Nephron progenitor cell (in vitro differentiated cells): ENCODE data around the gene HOOK2.

Source experiments
- DNase-seq: peaks from one replicate; pipeline ENCODE4 v3.0.0; 2021
- H3K27ac Mint-ChIP-seq: 2 replicates; pipeline ENCODE4 v1.8.0; 2021; ENCODE audit warnings: mild to moderate bottlenecking, moderate library complexity, mixed read lengths
- H3K27me3 Mint-ChIP-seq: 2 replicates; pipeline ENCODE4 v1.8.0; 2021; ENCODE audit warnings: mild to moderate bottlenecking, low read depth, mixed read lengths; ENCODE audit not compliant: poor library complexity
- H3K36me3 Mint-ChIP-seq: 2 replicates; pipeline ENCODE4 v1.8.0; 2021; ENCODE audit warnings: low read depth, mixed read lengths
- H3K4me1 Mint-ChIP-seq: 2 replicates; pipeline ENCODE4 v1.8.0; 2021; ENCODE audit warnings: mixed read lengths
- H3K4me3 Mint-ChIP-seq: 2 replicates; pipeline ENCODE4 v1.8.0; 2021; ENCODE audit warnings: mild to moderate bottlenecking, moderate library complexity, mixed read lengths
- H3K9me3 Mint-ChIP-seq: 2 replicates; pipeline ENCODE4 v1.8.0; 2021; ENCODE audit warnings: mild to moderate bottlenecking, moderate library complexity, mixed read lengths
- TF ChIP-seq, protein P1 (sequence below): fragments of 200-600 bp; sonication (generic); IDR thresholded peaks from 2 replicates; pipeline ENCODE4 v1.5.0; 2021; ENCODE audit warnings: antibody characterized with exemption

The HOOK2 gene

DNA sequence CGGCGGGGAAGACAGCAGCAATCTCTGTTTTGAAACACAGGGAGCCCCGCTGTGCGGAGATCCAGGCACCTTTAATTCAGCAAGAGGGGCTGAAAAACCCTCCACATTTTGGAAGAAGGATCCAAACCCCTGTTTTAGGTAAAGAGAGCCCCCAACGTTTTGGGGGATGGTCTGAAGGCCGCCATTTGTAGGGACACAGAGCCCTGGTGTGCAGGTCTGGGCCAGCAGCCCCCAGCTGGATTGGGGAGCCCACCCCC, 3.5 kb upstream of the HOOK2 start:
- peaks cover 4% of the 10 kb centered on the region for H3K27me3 Mint-ChIP-seq
- TF ChIP-seq, protein P1, sequence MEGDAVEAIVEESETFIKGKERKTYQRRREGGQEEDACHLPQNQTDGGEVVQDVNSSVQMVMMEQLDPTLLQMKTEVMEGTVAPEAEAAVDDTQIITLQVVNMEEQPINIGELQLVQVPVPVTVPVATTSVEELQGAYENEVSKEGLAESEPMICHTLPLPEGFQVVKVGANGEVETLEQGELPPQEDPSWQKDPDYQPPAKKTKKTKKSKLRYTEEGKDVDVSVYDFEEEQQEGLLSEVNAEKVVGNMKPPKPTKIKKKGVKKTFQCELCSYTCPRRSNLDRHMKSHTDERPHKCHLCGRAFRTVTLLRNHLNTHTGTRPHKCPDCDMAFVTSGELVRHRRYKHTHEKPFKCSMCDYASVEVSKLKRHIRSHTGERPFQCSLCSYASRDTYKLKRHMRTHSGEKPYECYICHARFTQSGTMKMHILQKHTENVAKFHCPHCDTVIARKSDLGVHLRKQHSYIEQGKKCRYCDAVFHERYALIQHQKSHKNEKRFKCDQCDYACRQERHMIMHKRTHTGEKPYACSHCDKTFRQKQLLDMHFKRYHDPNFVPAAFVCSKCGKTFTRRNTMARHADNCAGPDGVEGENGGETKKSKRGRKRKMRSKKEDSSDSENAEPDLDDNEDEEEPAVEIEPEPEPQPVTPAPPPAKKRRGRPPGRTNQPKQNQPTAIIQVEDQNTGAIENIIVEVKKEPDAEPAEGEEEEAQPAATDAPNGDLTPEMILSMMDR, result no peak
- no peaks in the 10 kb centered on the region for H3K36me3 Mint-ChIP-seq
- no peak for DNase-seq
- peaks cover 33% of the 10 kb centered on the region for H3K4me1 Mint-ChIP-seq
- H3K9me3 Mint-ChIP-seq, result no peaks in the 10 kb centered on the region
- peak overlapping the region; percentile 85 for H3K4me3 Mint-ChIP-seq
- H3K27ac Mint-ChIP-seq, result no peak overlapping the region

GRCh38 chr19:12778017-12778904, 2.9 kb upstream of the HOOK2 start:
- Mint-ChIP-seq H3K36me3 (no peaks in the 10 kb centered on the region), H3K9me3 (no peaks in the 10 kb centered on the region), H3K4me1 (peaks cover 29% of the 10 kb centered on the region), H3K4me3 (peak overlapping the region; percentile 85), H3K27ac (no peak overlapping the region), H3K27me3 (peaks cover 6% of the 10 kb centered on the region)
- peak; percentile 54 for DNase-seq
- TF ChIP-seq, protein P1, result no peak

DNA sequence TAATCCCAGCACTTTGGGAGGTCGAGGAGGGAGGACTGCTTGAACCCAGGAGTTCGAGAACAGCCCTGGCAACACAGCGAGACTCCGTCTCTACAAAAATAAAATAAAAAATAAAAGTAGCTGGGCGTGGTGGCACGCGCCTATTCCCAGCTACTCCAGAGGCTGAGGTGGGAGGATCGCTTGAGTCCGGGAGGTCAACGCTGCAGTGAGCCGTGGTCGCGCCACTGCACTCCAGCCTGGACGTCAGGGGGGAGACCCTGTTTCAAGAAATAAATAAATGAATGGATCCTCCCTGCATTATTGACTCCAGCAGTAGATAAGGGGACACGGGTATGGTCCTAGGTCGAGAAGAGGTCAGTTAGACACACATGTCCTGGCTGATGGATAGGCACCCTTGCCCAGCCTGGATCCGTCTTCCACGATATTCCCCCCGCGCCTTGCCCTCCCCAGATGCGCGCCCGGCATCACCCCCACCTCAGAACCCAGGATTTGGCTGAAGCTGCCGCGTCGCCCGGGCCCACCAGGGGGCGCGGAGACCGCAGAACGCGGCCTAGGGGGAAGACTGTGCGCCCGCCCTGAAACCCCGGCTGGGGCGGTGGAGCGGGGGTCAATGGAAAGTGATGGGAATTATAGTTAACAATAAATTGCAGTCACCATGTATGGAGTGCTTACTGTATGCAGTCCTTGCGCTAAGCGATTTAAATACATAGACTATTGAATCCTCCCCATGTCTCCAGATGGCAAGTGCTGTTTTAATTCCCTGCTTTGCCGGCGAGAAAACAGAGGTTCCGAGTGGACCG, 2.1 kb upstream of the HOOK2 start:
- Mint-ChIP-seq H3K36me3 (no peaks in the 10 kb centered on the region), H3K27ac (no peak overlapping the region), H3K9me3 (no peaks in the 10 kb centered on the region), H3K4me3 (peak overlapping the region; percentile 85), H3K27me3 (peaks cover 10% of the 10 kb centered on the region), H3K4me1 (peaks cover 28% of the 10 kb centered on the region)
- TF ChIP-seq, protein P1, result peak; percentile 94
- DNase-seq, result peak; percentile 91

DNA sequence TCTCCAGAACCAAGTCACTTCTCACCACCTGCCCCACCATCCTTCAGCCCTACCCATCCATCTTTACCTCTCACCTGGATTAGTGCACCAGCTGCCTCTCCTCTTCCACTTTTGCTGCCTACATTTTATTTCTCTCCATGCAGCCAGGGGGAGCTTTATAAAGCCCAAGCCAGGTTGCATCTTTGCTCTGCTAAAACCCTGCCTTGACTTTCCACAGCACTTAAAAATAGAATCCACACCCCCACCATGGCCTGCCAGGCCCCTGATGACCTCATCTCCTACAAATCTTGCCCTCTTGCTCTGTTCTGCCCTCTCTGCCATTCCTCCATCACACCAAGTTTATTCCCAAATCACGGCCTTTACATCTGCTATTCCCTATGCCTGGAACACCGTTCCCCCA, 1.8 kb downstream of the HOOK2 start:
- TF ChIP-seq, protein P1, result no peak
- H3K36me3 Mint-ChIP-seq, result no peaks in the 10 kb centered on the region
- H3K27me3 Mint-ChIP-seq, result peaks cover 34% of the 10 kb centered on the region
- H3K4me3 Mint-ChIP-seq, result peak overlapping the region; percentile 5
- DNase-seq, result no peak
- H3K9me3 Mint-ChIP-seq, result no peaks in the 10 kb centered on the region
- peaks cover 12% of the 10 kb centered on the region for H3K4me1 Mint-ChIP-seq
- no peak overlapping the region for H3K27ac Mint-ChIP-seq

- Mint-ChIP-seq H3K9me3 (no peaks in the 10 kb centered on the region), H3K27me3 (peaks cover 38% of the 10 kb centered on the region), H3K36me3 (no peaks in the 10 kb centered on the region), H3K4me3 (no peak overlapping the region), H3K4me1 (peaks cover 8% of the 10 kb centered on the region), H3K27ac (no peak overlapping the region)
- DNase-seq, result no peak
- TF ChIP-seq, protein P1, result no peak
Observed at GRCh38 chr19:12772323-12772722, 3.0 kb downstream of the HOOK2 start.
